Aorta (tissue), 5 donors: Measurements from ENCODE around the gene HCN1. TPM values are rescaled to one million over a fixed set of nuclear protein-coding genes. Genes with fewer than 3 reads are reported as not detected.
"Not testable (repeated sequence)": the region's sequence is repeated elsewhere in the genome, so short reads cannot be mapped to it uniquely, and the experiment has no call there.

Experiments used
- ATAC-seq: fragments of 200-7000 bp; cut with Tn5 transposase; one replicate; pipeline ENCODE4 v1.9.1; 2022; ENCODE audit warnings: moderate library complexity; ENCODE audit not compliant: low FRiP score
- DNase-seq, 2 donors: peaks; one replicate each; pipeline ENCODE4 v3.0.0-alpha.2; 2020
- H3K27ac ChIP-seq, 2 donors: one replicate each; pipeline ENCODE4 v1.5.1; 2013; ENCODE audit warnings: low read length in 2 of 2, mild to moderate bottlenecking in 2 of 2, moderate library complexity in 2 of 2, control low read depth in 1 of 2, inconsistent platforms in 1 of 2, low read depth in 1 of 2
- H3K27me3 ChIP-seq, 2 donors: one replicate each; pipeline ENCODE4 v1.6.1; 2013; ENCODE audit warnings: control low read depth in 1 of 2, low read length in 1 of 2, mild to moderate bottlenecking in 1 of 2, moderate library complexity in 1 of 2; ENCODE audit not compliant: insufficient read depth in 2 of 2, control insufficient read depth in 1 of 2
- H3K36me3 ChIP-seq, 2 donors: one replicate each; pipeline ENCODE4 v1.6.1; 2013; ENCODE audit warnings: control low read depth in 1 of 2, low read length in 1 of 2, mild to moderate bottlenecking in 1 of 2; ENCODE audit not compliant: insufficient read depth in 2 of 2, control insufficient read depth in 1 of 2
- H3K4me1 ChIP-seq, 2 donors: one replicate each; pipeline ENCODE4 v1.6.1; 2013; ENCODE audit warnings: low read length in 2 of 2, control low read depth in 1 of 2, mild to moderate bottlenecking in 1 of 2, moderate library complexity in 1 of 2; ENCODE audit not compliant: insufficient read depth in 2 of 2, control insufficient read depth in 1 of 2
- H3K4me3 ChIP-seq, 2 donors: one replicate each; pipeline ENCODE4 v1.5.1; 2013; ENCODE audit warnings: low read length in 2 of 2, control low read depth in 1 of 2, mild to moderate bottlenecking in 1 of 2
- H3K9me3 ChIP-seq: one replicate; pipeline ENCODE4 v1.6.1; 2013; ENCODE audit warnings: mild to moderate bottlenecking, low read length; ENCODE audit not compliant: control insufficient read depth
- WGBS, 2 donors: extraction: QIAGEN DNeasy Blood & Tissue Kit; methylation state at CpG; one replicate each; pipeline ENCODE4 v1.1.7; 2013; 5-methylcytosine and 5-hydroxymethylcytosine counted together
- intact Hi-C, 2 donors: fragments of 100-400 bp; cut with DNase I; formaldehyde crosslinking; loops; one replicate each; pipeline versions ENCODE4 v1.14.2 to v1.15.0; 2022
- polyA plus RNA-seq, 2 donors: library from polyadenylated mRNA; stranded (reverse); fragments of 200-250 nt; gene quantifications; one replicate each; pipeline ENCODE4 v1.2.3, GENCODE V29; 2013
- total RNA-seq, 2 donors: library from RNA; stranded (reverse); fragmentation: NEBNext Ultra II Directional; extraction: Animal tissue kit (Norgen Biotek cat#: 25700); gene quantifications; one replicate each; pipeline ENCODE4 v1.2.1, GENCODE V29; 2021
- donor health status: healthy with polysubstance abuse.
- donor health status: Bipolar disorder and iron deficiency.
- donor health status: DM: no; HTN: no; CAD: no.
- donor health status: DM: no; HTN: no; CAD: no.
- donor health status: DM: yes; HTN: yes; CAD: no.

Gene HCN1
- total and polyA plus RNA-seq, 4 donors = 0.18 TPM; not detected in 3

DNA sequence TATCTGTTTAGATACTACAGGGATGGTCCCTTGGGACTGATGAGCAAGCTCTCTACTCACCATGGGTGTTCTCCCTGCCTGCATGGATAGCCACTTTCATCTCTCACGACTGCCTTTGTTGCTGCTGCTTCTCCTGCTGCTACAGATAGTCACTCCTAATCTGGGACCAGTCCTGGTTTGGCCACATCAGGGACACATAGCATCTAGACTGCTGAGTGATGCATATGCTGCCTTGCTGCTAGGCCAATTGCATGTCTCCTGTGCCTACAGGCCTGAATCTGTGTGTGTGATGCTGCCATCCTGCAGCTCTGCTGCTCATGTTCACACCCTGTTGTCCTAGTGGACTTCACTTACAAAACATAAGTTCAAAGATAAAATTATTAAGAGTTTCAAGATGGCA is 297.1 kb downstream of the HCN1 start:
- no peaks in the 10 kb centered on the region for H3K27me3 ChIP-seq
- no peaks in the 10 kb centered on the region for H3K36me3 ChIP-seq
- intact Hi-C loops = no loop called here
- no peaks in the 10 kb centered on the region for H3K4me1 ChIP-seq
- no peak overlapping the region for H3K4me3 ChIP-seq
- DNase-seq = no peak
- 21 to 35% methylated on average over 1 of the region's 1 CpG for WGBS, 2 donors
- H3K27ac ChIP-seq = no peak overlapping the region
- ATAC-seq = no peak
- no peaks in the 10 kb centered on the region for H3K9me3 ChIP-seq

DNA sequence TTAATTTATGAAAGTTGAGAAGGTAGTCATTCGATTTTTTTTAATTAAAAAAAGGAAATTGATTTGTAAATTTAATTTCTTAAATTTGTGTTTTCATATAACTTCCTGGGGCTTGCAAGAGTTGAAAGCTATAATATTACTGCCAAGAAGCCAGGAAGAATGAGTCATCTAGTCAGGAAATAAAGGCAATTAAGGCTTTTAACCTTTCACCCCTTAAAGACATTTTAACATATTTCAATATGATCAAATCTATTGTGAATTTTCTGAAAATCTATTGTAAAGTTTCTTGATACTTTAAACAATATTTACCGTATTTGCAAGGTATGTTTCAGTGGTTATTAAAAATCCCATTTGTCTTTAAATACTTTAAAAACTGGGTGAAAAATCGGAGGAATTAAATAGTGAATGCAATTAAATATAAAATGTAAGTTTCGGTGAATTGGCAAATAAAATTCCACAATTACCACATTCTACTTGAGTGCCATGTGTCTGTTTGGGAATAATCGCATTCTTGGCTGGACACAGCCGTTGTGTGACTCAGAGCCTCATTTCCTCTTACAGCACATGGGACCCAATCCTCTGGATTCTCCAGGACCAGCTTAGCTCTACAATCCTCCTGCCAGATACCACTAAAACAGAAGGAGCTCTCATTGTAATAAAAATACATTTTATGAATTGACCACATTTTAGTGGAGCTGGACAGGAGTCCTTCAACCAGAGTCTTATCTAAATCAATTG is 310.7 kb downstream of the HCN1 start:
- DNase-seq (no peak), ATAC-seq (no peak)
- intact Hi-C loops = no loop called here
- Histone ChIP-seq H3K4me3 (no peak overlapping the region), H3K36me3 (no peaks in the 10 kb centered on the region), H3K9me3 (no peaks in the 10 kb centered on the region), H3K27ac (no peak overlapping the region), H3K4me1 (no peaks in the 10 kb centered on the region), H3K27me3 (no peaks in the 10 kb centered on the region)
- WGBS, 2 donors = 61 to 68% methylated on average over 6 of the region's 6 CpGs

DNA sequence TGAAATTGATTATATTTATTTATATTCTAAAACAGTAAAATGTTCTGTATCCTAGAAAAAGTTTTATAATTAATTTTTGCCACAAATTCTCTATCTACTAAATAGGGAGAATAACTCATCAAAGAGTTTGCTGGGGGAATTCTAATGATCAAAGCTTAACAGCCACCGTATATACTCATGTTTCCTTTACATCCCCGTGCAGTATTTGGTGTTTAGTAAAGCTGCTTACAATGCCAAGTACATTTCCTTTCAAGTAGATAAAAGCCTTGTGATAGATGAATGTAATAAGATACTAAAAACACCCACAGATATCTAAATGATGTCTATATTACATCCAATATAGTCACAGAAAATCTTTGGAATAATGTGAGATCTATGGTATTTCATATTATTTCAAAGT is 312.2 kb downstream of the HCN1 start:
- ATAC-seq (no peak), DNase-seq (no peak)
- WGBS, 2 donors = 39 to 53% methylated on average over 2 of the region's 2 CpGs
- intact Hi-C loops = no loop called here
- Histone ChIP-seq H3K4me1 (no peaks in the 10 kb centered on the region), H3K9me3 (no peaks in the 10 kb centered on the region), H3K4me3 (no peak overlapping the region), H3K36me3 (no peaks in the 10 kb centered on the region), H3K27me3 (no peaks in the 10 kb centered on the region), H3K27ac (no peak overlapping the region)

DNA sequence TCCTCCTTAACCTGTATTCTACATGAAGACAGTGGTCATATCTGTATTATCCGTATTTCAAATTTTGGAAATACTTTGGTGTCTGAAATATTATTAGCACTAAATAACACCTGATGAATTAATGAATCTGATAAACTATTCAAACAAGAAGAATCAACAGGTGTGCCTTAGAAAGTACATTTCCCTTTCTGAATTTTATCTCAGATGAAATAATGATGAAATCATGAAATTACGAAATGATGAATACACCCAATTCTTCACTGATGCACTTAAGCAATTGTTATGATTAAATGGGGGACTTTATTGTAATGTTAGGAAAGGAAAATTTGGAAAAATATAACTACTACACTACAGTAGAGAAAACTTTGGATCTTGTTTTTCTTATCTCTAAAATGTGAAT is 313.6 kb downstream of the HCN1 start:
- WGBS, 2 donors = 85 to 91% methylated on average over 2 of the region's 2 CpGs
- no peak overlapping the region for H3K27ac ChIP-seq
- DNase-seq = no peak
- no peaks in the 10 kb centered on the region for H3K4me1 ChIP-seq
- H3K4me3 ChIP-seq = no peak overlapping the region
- H3K36me3 ChIP-seq = no peaks in the 10 kb centered on the region
- no peaks in the 10 kb centered on the region for H3K27me3 ChIP-seq
- intact Hi-C loops = no loop called here
- no peak for ATAC-seq
- no peaks in the 10 kb centered on the region for H3K9me3 ChIP-seq

DNA sequence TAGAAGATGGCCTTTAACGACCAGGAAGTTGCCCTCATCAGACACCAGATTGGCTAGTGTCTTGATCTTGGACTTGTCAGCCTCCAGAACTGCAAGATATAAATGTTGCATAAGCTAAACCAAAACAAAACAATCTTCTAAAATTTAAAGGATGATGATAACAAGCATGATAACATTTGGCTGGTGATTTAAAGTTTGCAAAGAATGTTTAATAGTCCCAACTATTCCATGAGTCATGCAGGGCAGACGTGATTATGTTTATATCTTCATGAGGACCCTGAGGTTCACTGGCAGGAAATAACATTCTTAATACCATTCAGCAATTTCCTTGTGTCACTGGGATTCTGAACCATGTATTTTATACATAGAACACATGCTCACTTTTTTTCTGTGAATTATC is 319.8 kb downstream of the HCN1 start:
- Histone ChIP-seq H3K27ac (no peak overlapping the region), H3K4me3 (no peak overlapping the region), H3K4me1 (no peaks in the 10 kb centered on the region), H3K9me3 (no peaks in the 10 kb centered on the region), H3K36me3 (no peaks in the 10 kb centered on the region), H3K27me3 (no peaks in the 10 kb centered on the region)
- 39 to 45% methylated on average over 2 of the region's 2 CpGs for WGBS, 2 donors
- DNase-seq = no peak
- ATAC-seq = no peak
- intact Hi-C loops = no loop called here

DNA sequence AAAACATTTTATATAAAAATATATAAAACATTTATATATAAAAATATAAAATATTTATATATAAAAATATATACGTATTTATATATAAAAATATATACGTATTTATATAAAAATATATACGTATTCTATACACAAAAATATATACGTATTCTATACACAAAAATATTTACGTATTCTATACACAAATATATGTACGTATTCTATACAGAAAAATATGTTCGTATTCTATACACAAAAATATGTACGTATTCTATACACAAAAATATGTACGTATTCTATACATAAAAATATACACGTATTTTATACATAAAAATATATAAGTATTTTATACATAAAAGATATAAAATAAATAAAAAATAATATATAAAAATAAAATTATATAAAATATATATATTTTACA is 323.6 kb downstream of the HCN1 start:
- Histone ChIP-seq H3K36me3 (no peaks in the 10 kb centered on the region), H3K9me3 (no peaks in the 10 kb centered on the region), H3K4me1 (no peaks in the 10 kb centered on the region), H3K4me3 (no peak overlapping the region), H3K27me3 (no peaks in the 10 kb centered on the region), H3K27ac (no peak overlapping the region)
- ATAC-seq = no peak
- intact Hi-C loops = no loop called here
- 86 to 90% methylated on average over 10 of the region's 10 CpGs for WGBS, 2 donors
- DNase-seq = no peak

DNA sequence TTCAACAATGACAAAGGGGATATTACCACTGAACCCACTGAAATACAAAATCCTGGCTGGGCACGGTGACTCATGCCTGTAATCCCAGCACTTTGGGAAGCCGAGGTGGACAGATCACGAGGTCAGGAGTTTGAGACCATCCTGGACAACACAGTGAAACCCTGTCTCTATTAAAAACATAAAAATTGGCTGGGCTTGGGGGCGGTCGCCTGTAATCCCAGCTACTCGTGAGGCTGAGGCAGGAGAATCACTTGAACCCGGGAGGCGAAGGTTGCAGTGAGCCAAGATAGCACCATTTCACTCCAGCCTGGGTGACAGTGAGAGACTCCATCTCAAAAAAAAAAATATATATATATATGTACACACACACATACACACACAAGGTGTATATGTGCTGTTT is 324.8 kb downstream of the HCN1 start:
- intact Hi-C loops, DNase-seq, H3K4me1 ChIP-seq, H3K4me3 ChIP-seq, H3K36me3 ChIP-seq, H3K9me3 ChIP-seq, ATAC-seq, H3K27me3 ChIP-seq, H3K27ac ChIP-seq: not testable (repeated sequence)
- 94 to 98% methylated on average over 8 of the region's 8 CpGs for WGBS, 2 donors

DNA sequence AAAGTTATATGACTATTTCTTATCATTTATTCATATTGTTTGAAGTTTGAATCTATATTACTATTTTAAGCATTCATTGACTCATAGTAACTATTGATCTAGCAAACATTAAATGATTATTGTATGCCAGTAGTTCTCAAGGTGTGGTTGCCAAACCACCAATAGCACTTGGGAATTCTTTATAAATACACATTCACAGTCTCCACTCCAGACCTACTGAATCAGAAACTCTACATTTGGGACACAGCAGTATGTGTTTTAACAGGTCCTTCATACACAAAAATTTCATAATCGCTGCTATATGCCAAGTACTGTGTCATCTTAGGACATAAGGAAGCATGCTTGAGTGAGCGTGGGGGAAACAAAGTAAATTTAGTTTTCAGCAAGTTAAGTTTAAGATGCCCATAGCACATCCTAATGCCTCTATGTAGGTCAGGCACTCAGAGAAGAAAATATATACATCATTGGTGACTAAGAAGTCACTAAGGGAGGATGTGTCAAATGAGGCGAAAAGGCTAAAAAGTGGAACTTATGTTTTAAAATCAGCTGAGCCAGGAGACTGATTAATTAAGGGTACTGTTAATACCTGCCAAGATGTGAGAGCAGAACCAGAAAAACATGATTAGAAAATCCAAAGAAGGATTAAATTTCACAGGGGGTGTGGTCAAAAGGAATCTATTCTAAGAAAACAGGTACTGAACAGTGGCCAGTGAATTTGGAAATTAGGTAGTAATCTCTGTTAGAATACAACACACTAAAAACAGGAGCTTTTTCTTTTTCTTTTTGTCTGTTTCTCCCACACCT is 340.8 kb downstream of the HCN1 start:
- Histone ChIP-seq H3K36me3 (no peaks in the 10 kb centered on the region), H3K9me3 (no peaks in the 10 kb centered on the region), H3K27me3 (no peaks in the 10 kb centered on the region), H3K4me3 (no peak overlapping the region), H3K4me1 (no peaks in the 10 kb centered on the region), H3K27ac (no peak overlapping the region)
- ATAC-seq (no peak), DNase-seq (no peak)
- WGBS, 2 donors = 82% methylated on average over 3 of the region's 3 CpGs
- intact Hi-C loops = no loop called here

DNA sequence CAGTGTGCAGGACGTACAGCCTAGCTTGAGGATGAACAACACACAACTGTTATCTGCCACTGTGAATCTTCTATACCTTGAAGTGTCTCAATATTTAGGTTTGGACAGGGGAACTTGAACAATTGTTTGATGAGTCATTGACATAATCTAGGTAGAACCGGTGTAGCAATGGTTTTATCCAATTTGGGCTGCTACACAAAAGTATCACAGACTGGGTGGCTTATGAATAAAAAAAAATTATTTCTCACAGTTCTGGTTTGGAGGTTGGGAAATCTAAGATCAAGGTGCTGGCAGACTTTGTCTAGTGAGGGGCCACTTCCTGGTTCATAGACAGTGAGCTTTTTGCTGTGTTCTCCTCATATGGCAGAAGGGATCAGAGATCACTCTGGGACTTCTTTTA is 359.7 kb downstream of the HCN1 start:
- no peak overlapping the region for H3K27ac ChIP-seq
- no peaks in the 10 kb centered on the region for H3K36me3 ChIP-seq
- H3K27me3 ChIP-seq = no peaks in the 10 kb centered on the region
- intact Hi-C loops = no loop called here
- 83 to 85% methylated on average over 2 of the region's 2 CpGs for WGBS, 2 donors
- H3K4me3 ChIP-seq = no peak overlapping the region
- ATAC-seq (no peak), DNase-seq (no peak)
- no peaks in the 10 kb centered on the region for H3K9me3 ChIP-seq
- no peaks in the 10 kb centered on the region for H3K4me1 ChIP-seq
